K562 (cell line): ENCODE data around the gene POTEI. TPM values are rescaled to one million over a fixed set of nuclear protein-coding genes. Genes with fewer than 3 reads are reported as not detected.
"Not testable (repeated sequence)": the region's sequence is repeated elsewhere in the genome, so short reads cannot be mapped to it uniquely, and the experiment has no call there.

ENCODE experiments used
- ATAC-seq: fragments of 200-7000 bp; cut with Tn5 transposase; 3 replicates; pipeline ENCODE4 v1.9.1; 2020; ENCODE audit warnings: moderate library complexity
- BruUV-seq: library from RNA; stranded (reverse); fragments of 400-500 nt; replicated peaks from 2 replicates; lab custom pipeline; 2021; lab: Mats Ljungman, UMichigan
- CTCF ChIA-PET: fragments of 300-600 bp; formaldehyde crosslinking; extraction: SDS; loops from one replicate; lab custom pipeline; 2021; ENCODE audit warnings: low intra/inter-chr PET ratio; lab: Yijun Ruan, JAX
- POLR2A ChIA-PET: fragments of 300-600, 350-650 bp; sonication (Branson Sonifier 250); formaldehyde crosslinking; extraction: SDS; loops from one replicate; lab custom pipeline; 2021; ENCODE audit warnings: antibody characterized with exemption, inconsistent platforms; lab: Yijun Ruan, JAX
- DNase-seq, 4 experiments: peaks; one replicate each; pipeline versions ENCODE4 v3.0.0 to v3.0.0-alpha.2; 2011 to 2018; ENCODE audit warnings: low spot score in 3 of 4, mixed read lengths in 3 of 4; ENCODE audit errors: extremely low read depth in 1 of 4
- FAIRE-seq: peaks from 2 replicates; lab custom pipeline; 2011; peaks lifted over from hg19 to GRCh38; lab: Jason Lieb, UNC
- H2AFZ ChIP-seq: 2 replicates; pipeline ENCODE4 v1.6.0; 2011; ENCODE audit warnings: low read depth, low read length, control low read depth, inconsistent platforms
- H3K27ac ChIP-seq: fragments of 200-600 bp; 3 replicates; pipeline ENCODE4 v1.8.0; 2011; ENCODE audit warnings: low read depth, mild to moderate bottlenecking, control low read depth, inconsistent platforms, low read length, moderate library complexity, mixed read lengths; ENCODE audit errors: extremely low read depth
- H3K27me3 ChIP-seq, 2 experiments: fragments of 300-600 bp in 1 of 2; 2 replicates in 1 of 2; 3 replicates in 1 of 2; pipeline versions ENCODE4 v1.6.0 to v1.8.0; 2011; ENCODE audit warnings: inconsistent platforms in 2 of 2, low read length in 2 of 2, mild to moderate bottlenecking in 1 of 2, mixed read lengths in 1 of 2, moderate library complexity in 1 of 2; ENCODE audit not compliant: control insufficient read depth in 2 of 2, insufficient read depth in 2 of 2
- H3K36me3 ChIP-seq: fragments of 300-600 bp; 3 replicates; pipeline ENCODE4 v1.8.0; 2011; ENCODE audit warnings: mild to moderate bottlenecking, low read length, inconsistent platforms; ENCODE audit not compliant: control insufficient read depth, insufficient read depth
- H3K4me1 ChIP-seq, 2 experiments: fragments of 200-600 bp in 1 of 2; replicated peaks in 1 of 2; 2 replicates in 1 of 2; 3 replicates in 1 of 2; pipeline versions ENCODE4 v1.5.1 to v1.8.0; 2011; ENCODE audit warnings: inconsistent platforms in 2 of 2, low read length in 2 of 2, mild to moderate bottlenecking in 1 of 2, mixed read lengths in 1 of 2, moderate library complexity in 1 of 2; ENCODE audit not compliant: control insufficient read depth in 2 of 2, insufficient read depth in 2 of 2
- H3K4me2 ChIP-seq: 2 replicates; pipeline ENCODE4 v1.6.1; 2011; ENCODE audit warnings: low read length, control low read depth, inconsistent platforms, mixed read lengths; ENCODE audit not compliant: insufficient read depth
- H3K4me3 ChIP-seq: fragments of 200-600 bp; sonication (generic), shearing (Covaris generic); 2 replicates; pipeline ENCODE4 v1.5.1; 2016; ENCODE audit warnings: control low read depth, inconsistent platforms
- H3K79me2 ChIP-seq: fragments of 200-600 bp; 3 replicates; pipeline ENCODE4 v1.8.0; 2011; ENCODE audit warnings: low read length, inconsistent platforms; ENCODE audit not compliant: control insufficient read depth, insufficient read depth
- H3K9ac ChIP-seq, 2 experiments: 2 replicates each; pipeline versions ENCODE4 v1.6.0 to v1.6.1; 2011; ENCODE audit warnings: low read depth in 2 of 2, low read length in 2 of 2, control low read depth in 1 of 2, inconsistent platforms in 1 of 2, mild to moderate bottlenecking in 1 of 2, mixed read lengths in 1 of 2; ENCODE audit not compliant: insufficient read depth in 1 of 2
- H3K9me1 ChIP-seq: one replicate; pipeline ENCODE4 v1.6.0; 2011; ENCODE audit warnings: inconsistent platforms, mild to moderate bottlenecking, low read length, moderate library complexity; ENCODE audit not compliant: control insufficient read depth, insufficient read depth
- H3K9me3 ChIP-seq: replicated peaks from 2 replicates; pipeline ENCODE4 v1.5.1; 2011; ENCODE audit warnings: low read depth, low read length, inconsistent platforms; ENCODE audit not compliant: control insufficient read depth, insufficient read depth
- H4K20me1 ChIP-seq: replicated peaks from 2 replicates; pipeline ENCODE4 v1.6.1; 2011; ENCODE audit warnings: low read length, inconsistent platforms, mixed read lengths; ENCODE audit not compliant: control insufficient read depth, insufficient read depth
- WGBS: fragments of 100-300 bp; shearing (Covaris generic); methylation state at CpG from one replicate; pipeline ENCODE4 v1.1.6; 2016; ENCODE audit warnings: low coverage, mixed read lengths; ENCODE audit not compliant: insufficient coverage; ENCODE audit errors: missing lambda C conversion rate; 5-methylcytosine and 5-hydroxymethylcytosine counted together
- in situ Hi-C: fragments of 300-500 bp; cut with MboI; formaldehyde crosslinking; loops from 4 replicates; pipeline ENCODE4 v1.15.0; 2018; ENCODE audit warnings: inconsistent platforms, mixed read lengths
- intact Hi-C: fragments of 100-400 bp; cut with micrococcal nuclease; formaldehyde crosslinking; loops from 2 replicates; pipeline ENCODE4 v1.14.2; 2022
- polyA plus RNA-seq, 8 experiments: library from polyadenylated mRNA; depleted of rRNA in 4 of 8; stranded (reverse) in 5 of 8; unstranded in 3 of 8; fragments of >200 nt; fragmentation: Nextera tagmentation in 2 of 8; fragmentation: Illumina TruSeq in 1 of 8; extraction: Ambion mirVana in 2 of 8; extraction: Trizol in 1 of 8; gene quantifications; 2 replicates each; pipeline versions ENCODE4 v1.2.1 to v1.2.3, GENCODE V29; 2011 to 2014; ENCODE audit warnings: inconsistent platforms in 1 of 8, missing spikeins in 1 of 8
- total RNA-seq, 7 experiments: library from RNA; depleted of rRNA in 6 of 7; stranded (reverse); fragments of >200 nt in 6 of 7; fragmentation: Illumina TruSeq in 2 of 7; extraction: Trizol in 2 of 7; gene quantifications; 2 replicates each; pipeline versions ENCODE4 v1.2.1 to v1.2.3, GENCODE V29; 2011 to 2021; ENCODE audit warnings: low replicate concordance in 1 of 7

POTEI gene
- total and polyA plus RNA-seq, 9 of the 15 experiments (the other 6 are each of a cell fraction or from before 2014, with no cell fraction given) = 0.07 to 3.9 (median 1.00) TPM

DNA sequence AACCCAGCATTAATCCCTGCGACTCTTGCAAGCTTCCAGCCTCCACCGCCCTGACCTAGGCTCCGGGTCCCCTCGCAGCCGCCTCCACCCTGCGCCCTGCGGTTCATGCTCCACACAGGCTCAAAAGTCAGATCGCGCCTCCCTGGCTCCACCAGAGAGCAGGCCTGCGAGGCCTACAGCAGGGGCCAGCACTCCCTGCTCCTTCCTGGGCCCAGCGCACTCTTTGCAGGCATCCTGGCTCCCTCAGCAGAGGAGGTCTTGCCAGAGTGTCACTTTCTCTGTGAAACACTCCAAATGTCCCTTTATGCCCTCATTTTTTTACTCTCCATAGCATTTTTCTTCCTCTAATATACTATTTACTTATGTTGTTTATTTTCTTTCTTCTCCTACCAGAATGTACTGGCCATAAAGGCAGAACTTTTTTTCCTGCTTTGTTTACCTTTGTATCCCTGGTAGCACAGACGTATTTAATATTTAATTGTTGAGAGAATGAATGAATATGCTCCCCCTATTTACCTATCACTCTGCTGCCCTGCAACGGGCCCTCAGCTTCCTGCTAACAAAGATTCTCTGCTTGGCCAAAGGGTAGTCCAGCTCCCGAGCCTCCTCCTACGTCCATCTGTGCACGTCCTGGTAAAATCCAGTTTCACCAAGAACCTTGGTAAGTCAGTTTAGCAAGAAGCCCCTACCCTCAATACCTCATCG is 2.8 kb upstream of the POTEI start:
- H3K36me3 ChIP-seq, H3K9me3 ChIP-seq, H3K9me1 ChIP-seq, H3K4me2 ChIP-seq, CTCF ChIA-PET, H3K9ac ChIP-seq, H3K27ac ChIP-seq, FAIRE-seq, H3K27me3 ChIP-seq, BruUV-seq, H2AFZ ChIP-seq, intact Hi-C loops, POLR2A ChIA-PET, in situ Hi-C loops, H3K79me2 ChIP-seq, H3K4me3 ChIP-seq, H4K20me1 ChIP-seq, H3K4me1 ChIP-seq, DNase-seq: not testable (repeated sequence)
- WGBS = 0% methylated on average over 2 of the region's 17 CpGs
- ATAC-seq = peak; percentile 66

DNA sequence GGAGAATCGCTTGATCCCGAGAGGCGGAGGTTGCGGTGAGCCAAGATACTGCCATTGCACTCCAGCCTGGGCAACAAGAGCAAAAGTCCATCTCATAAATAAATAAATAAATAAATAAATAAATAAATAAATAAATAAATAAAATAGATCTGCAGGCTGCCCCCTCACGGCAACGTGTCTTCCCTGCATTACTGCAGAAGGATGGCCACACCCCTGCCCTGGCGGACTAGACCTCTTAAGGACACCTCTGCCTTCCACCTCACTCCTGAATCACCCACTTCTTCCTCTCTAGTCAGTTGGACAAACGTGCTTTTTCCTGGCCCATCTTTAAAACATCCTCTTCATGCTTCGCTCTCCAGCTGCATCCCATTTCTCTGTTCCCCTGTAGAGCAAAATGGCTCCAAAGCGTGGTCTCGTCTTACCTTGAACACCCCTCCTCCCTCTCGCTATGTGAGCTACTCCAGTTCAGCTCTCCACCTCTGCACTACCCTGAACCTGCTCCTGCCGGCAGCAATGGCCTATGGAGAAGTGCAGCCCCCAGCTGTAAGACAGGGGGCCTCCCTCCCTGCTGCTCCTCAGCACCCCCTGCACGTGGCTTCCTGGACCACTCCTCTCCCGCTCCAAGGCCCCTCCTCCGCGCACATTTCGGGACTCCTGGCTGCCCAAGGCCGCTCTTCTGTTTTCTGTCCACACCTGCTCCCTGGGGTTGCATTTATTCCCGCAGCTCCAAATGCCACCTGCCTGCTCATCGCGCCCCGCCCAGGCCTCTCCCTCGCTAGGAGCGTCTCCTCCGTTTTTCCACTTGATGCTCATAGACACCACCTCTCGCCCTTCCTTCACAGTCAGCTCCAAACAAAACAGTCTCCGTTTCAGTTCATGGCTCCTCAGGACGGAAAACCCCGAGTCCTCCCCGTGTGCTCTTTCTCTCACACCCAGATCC is 1.9 kb upstream of the POTEI start:
- FAIRE-seq, CTCF ChIA-PET, H3K27me3 ChIP-seq, intact Hi-C loops, POLR2A ChIA-PET, H2AFZ ChIP-seq, H3K27ac ChIP-seq, H3K4me1 ChIP-seq, H4K20me1 ChIP-seq, DNase-seq, H3K9me3 ChIP-seq, BruUV-seq, H3K4me2 ChIP-seq, H3K36me3 ChIP-seq, H3K9me1 ChIP-seq, in situ Hi-C loops, H3K4me3 ChIP-seq, H3K79me2 ChIP-seq, H3K9ac ChIP-seq: not testable (repeated sequence)
- ATAC-seq = peak; percentile 72; the same call in 2 of the 3 replicates
- no CpG with 5 or more reads among the region's 31 CpGs for WGBS

DNA sequence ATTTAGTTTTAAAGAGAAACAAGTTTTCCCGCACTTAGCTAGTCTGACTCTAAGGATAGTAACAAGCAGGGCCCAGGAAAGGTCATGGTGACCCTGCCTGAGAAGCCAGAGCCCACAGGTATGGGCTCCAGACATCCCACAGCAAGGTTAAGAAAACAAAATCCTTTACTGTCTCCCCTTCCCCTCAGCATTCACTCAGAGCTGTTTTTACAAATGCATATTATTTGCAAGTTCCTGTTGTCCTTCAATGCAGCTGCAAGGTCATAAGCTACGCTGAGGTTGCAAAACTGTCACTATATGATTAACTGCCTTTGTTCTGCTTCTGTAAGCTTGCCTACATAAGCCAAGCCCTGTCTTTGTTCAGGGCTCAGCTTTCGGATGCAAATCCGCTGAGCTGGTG is 18.1 kb downstream of the POTEI start:
- FAIRE-seq, H2AFZ ChIP-seq, H4K20me1 ChIP-seq, H3K9me3 ChIP-seq, H3K9ac ChIP-seq, H3K4me1 ChIP-seq, H3K27me3 ChIP-seq, CTCF ChIA-PET, ATAC-seq, POLR2A ChIA-PET, H3K36me3 ChIP-seq, DNase-seq, H3K27ac ChIP-seq, in situ Hi-C loops, H3K9me1 ChIP-seq, H3K4me2 ChIP-seq, intact Hi-C loops, BruUV-seq, H3K79me2 ChIP-seq, H3K4me3 ChIP-seq: not testable (repeated sequence)
- no CpG with 5 or more reads among the region's 4 CpGs for WGBS
